SH-SY5Y (cell line): ENCODE results near the gene CACNA1I.

Source experiments
- GATA2 ChIP-seq: IDR thresholded peaks from 2 replicates; pipeline ENCODE4 v1.6.1; 2011; ENCODE audit warnings: mild to moderate bottlenecking, low read depth, low read length
- GATA3 ChIP-seq: IDR thresholded peaks from 2 replicates; pipeline ENCODE4 v1.6.1; 2011; ENCODE audit warnings: low read depth, mild to moderate bottlenecking, low read length, moderate library complexity

The CACNA1I gene

DNA sequence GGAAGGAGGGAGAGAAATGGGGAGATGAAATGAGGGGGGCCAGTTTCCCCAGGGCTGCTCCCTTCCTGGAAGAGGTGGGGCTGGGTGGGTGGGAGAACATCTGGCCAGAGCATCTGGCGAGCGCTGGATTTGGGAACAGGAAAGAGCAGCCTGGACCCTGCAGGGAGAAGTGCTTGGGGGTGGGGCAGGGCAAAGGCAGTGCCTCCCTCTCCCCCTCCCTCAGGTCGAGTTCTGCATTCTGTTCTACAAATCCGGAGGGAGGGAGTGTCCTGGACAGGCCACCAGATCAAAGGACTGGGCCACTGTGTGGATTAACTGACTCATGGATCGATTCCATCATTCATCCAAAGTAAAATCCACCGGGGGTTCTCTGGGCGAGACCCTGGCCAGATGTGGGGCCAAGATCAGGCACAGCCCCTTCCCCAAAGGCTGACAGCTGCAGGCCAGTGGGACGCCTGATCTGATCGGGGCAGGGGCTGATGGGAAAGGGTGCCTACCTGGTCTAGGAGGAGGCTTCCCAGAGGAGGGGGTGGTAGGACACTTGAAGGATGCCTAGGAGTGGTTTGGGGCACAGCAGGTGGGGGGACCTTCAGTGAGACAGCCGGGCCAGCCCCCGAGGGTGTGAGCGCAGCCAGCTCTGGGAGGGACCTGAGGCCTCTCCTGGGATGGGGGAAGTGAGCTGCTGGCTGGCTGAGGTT, 57.5 kb downstream of the CACNA1I start:
- no peak for TF ChIP-seq GATA2
- no peak for TF ChIP-seq GATA3

DNA sequence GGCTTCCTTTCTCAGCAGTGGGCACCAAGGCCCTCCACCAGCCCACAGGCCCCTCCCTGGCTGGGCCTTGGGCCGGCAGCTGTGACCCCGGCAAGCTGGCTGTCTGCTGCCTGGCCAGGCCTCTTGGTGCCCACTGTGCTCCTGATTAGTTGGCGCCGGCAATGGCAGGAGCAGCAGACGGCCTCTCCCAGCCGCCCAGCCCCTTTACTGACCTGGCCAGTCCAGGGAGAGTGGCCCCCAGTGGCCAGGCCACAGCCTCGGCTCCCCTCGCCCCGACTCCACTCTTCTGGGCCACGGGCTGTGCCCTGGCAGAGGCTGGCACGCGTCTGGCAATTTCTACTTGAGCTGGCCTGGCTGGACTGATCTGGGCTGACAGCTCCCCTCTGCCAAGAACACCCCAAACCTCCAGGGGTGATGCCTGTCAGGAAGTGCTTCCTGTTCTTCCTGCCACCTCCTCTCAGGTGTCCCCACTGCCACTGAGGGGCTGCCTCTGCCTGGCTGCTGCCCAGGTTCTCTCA, 58.1 kb downstream of the CACNA1I start:
- no peak for TF ChIP-seq GATA2

DNA sequence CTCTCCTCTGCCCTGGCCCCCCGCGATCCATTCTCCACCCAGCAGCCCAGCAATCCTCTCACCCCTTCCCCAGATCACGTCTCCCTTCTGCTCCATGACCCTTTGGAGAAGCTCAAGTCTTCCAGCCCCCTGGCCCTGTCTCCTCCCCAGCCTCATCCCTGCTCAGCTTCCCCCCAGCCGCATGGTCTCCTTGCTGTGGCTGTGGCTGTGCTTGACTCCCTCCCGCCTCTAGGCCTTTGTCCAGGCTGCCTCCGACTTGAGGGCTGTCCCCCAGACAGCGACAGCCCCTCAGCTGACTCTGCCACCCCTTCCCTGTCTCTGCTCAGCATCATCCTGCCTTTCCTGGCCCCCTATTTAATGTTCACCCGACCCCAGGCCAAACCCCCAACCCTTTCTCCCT, 59.3 kb downstream of the CACNA1I start:
- no peak for TF ChIP-seq GATA2

DNA sequence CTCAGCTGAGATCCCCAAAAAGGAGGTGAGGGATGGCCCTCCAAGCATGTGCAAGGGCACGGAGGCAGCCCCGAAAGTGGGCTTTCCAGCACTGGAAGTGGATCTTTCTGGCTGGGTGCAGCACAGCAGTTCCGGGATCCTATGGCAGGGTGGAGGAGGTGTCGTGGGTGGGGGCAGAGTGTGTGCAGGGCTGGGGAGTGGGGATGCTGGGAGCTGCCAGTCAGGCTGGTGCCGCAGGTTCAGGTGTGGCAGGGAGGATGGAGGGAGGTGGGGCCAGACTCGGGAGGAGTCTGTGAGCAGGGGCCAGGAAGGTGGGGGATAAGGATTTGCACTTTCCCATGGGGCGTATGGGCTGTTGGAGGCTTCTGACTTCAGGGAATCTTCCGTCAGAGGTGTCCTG, 60.2 kb downstream of the CACNA1I start:
- no peak for TF ChIP-seq GATA2
- no peak for TF ChIP-seq GATA3

DNA sequence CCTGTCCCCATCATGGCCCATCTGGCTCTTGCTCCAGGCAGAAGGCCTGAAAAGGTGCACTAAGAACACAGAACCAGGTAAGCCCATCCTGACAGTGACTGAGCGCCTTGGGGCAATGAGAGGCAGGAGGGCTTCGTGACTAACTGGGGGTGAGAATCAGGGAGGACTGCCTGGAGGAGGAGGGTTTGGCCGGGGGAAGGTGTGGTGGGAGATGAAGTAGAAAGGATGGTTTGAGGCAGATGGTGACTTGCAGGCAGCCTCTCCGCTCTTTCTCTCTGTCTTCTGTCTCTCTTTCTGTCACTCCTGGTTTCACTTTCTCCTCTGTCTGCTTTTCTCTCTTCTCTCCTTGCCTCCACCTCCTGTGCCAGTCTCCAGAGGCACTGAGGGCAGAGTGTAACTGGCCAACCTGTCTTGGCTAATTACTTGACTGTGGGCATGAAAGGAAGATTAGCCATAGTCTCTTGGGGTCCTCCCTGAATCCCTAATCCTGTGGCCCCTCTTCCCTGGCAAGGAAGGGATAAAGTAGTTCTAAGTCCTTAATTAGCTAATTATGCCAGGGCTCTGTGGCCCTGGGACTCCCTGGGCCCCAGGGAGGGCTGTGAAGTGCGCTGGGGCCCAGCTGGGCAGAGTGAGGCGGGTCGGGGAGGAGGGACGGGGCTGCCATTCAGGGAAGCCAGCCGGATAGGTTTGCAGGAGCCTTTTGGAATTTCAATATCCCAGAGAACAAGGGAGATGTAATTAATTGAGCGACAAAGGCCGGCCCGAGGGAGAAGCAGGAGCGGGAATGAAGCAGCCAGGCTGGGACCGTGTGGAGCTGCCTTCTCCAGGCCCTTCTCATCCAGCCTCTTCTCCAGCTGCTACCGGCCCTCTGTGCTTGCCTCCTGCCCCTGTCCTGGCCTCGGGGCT, 61.1 kb downstream of the CACNA1I start:
- TF ChIP-seq GATA3 (no peak), GATA2 (no peak)

DNA sequence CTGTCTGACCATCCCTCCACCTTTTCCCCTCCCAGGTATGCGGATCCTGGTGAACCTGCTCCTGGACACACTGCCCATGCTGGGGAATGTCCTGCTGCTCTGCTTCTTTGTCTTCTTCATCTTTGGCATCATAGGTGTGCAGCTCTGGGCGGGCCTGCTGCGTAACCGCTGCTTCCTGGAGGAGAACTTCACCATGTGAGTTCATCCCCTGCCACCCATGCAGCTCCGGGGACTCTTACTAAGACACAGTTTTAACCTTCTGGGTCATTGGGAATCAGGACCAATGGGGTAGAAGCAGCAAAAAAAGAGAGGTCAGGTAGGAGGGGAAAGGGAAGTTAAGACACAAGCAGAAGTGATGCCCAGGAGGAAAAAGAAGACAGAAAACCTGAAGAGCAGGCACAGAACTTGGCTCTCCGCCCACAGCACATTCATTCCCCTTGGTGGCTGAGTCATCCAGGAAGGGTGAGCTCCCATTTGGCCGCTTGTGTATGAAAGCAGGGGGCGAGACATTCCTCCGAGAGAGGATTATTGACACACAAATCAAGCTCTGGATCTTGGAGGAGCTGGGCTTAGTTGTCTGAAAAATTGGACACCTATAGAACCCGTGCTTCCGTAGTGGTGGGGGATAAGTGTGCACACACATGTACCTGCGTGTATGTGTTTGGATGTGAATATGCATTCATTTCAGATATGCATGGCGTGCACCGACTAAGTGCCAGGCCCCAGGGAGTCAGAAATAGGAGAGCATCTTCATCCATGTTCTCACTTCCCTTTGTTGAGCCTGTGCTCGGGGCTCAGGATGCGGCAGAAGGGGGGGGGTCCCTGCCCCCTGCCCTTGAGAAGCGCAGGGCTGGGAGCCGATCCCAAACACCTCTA, 64.2 kb downstream of the CACNA1I start:
- TF ChIP-seq GATA3 (no peak), GATA2 (no peak)

DNA sequence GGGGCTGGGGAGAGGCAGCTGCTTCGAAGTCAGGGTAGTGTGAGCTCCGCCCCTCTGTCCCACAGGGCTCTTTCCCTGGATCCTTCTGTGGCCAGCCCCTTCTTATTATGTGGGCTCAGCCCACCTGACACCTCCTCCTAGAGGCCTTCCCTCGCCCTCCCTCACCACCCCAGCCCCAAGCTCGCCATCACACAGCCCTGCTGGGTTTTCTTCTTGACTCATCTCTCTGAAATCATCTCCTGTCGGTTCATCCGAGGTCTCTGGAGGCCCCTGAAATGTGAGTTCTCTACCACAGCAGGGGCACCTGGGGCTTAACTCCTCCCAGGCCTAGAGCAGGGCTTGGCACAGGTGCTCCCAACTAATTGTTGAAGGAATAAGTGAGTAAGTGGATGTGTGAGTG, 65.2 kb downstream of the CACNA1I start:
- no peak for TF ChIP-seq GATA3
- no peak for TF ChIP-seq GATA2

DNA sequence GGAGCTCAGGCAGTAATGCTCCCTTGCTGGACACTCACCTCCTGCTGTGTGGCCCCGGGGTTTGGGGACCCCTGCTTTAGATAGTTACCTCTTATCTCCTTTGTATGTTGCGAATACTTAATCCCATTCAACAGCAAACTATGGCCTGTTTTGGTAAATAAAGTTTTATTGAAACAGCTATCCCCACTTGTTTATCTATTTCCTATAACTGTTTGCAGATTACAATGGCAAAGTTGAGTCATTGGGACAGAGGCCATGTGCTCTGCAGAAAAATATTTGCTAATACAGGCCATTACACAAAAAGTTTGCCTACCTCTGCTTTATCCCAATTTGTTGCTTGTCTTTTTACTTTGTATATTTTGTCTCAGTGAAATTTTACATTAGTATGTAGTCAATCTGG, 68.4 kb downstream of the CACNA1I start:
- TF ChIP-seq GATA3 (no peak), GATA2 (no peak)

DNA sequence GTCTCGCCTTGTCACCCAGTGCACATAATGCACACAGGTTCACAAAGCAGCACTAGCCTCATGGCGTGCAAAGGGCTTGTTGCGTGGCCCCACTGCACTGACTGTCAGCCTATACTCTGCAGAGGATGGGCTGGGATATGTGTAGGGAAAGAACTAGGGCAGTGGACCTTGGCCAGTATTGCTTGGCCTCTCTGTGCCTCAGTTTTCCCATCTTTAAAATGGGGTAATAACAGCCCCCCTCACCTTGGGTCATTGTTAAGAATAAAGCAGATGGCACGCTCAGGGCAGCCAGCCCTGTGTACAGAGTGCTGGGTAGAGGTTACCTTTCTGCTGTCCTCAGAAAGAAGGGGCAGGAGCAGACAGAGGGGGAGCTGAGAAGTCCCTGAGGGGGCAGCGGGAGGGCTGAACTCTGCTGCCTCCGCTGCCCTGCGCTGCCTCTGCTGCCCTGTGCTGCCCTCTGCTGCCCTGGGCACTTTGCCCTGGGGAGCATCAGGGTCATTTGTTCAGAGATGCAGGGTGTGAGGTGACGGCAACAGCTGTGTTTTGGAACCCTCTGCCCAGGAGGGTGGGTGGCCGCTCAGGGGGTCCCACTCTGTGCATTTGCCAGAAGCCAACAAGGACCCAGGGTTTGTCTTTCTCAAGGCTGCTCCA, 71.2 kb downstream of the CACNA1I start:
- no peak for TF ChIP-seq GATA3
- no peak for TF ChIP-seq GATA2

DNA sequence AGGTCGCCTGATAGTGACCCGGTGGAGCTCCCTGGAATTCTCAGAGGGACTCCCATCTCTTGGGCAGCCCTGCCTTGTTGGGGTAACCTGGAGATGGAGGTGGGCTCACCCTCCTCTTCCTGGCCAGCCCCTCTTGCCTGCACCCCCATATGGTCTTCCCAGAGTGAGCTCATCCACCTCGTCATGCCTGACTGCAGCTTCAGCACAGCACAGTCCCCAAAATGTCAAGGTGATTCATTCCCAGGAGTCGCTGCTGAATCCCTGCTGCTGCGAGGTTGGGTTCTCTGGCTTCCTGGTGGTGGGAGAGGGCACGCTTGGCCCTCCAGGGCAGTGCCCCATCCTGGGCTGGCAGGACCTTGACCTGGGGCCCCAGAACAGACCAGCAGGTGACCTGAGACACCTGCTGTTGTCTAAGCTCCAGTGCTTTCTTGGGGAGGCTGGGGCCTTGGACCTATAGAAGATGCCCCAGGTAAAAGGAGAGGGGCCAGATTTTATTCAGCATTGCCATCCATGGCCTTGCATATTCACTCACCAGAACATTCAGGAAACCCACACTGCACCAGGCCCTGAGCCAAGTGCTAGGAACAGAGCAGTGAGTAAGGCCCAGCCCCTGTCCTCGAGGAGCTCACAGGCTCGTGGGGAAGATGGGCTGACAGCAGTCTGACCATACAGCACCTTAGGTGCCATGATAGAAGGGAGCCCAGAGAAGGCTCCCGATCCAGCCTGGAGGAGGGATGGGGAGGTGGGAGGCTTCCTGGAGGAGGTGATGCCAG, 72.9 kb downstream of the CACNA1I start:
- TF ChIP-seq GATA2 (no peak), GATA3 (no peak)

DNA sequence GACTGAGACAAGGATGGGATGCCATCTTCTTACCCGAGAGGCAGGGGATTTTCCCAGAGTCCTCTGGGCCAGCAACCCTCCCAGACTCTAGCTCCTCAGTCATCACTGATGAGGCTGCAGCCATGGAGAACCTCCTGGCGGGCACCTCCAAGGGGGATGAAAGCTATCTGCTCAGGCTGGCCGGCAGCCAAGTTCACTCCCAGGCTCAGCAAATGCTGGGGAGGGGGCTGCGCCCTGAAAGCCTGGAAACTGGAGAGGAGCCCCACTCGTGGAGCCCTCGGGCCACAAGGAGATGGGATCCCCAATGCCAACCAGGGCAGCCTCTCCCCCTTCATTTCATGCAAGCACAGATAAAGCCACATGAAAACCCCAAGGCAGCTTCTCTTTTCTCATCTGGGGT, 75.0 kb downstream of the CACNA1I start:
- TF ChIP-seq GATA3 (no peak), GATA2 (no peak)

DNA sequence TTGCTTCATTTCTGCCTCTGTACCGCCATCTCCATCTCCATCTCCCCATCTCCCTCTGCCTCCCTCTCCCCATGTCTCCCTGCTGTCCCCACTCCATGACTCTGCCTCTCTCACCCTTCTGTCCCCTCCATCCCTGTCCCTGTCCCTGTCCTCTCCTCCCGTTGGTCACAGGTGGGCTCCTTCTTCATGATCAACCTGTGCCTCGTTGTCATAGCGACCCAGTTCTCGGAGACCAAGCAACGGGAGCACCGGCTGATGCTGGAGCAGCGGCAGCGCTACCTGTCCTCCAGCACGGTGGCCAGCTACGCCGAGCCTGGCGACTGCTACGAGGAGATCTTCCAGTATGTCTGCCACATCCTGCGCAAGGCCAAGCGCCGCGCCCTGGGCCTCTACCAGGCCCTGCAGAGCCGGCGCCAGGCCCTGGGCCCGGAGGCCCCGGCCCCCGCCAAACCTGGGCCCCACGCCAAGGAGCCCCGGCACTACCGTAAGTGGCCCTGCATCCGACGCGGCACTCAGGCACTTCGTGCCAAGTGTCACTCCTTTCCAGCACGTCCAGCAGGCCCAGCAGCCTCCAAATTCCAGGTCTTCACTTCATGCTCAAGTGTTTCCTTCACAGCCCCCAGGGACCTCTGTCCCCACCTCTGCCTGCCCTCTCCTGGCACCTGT, 76.0 kb downstream of the CACNA1I start:
- TF ChIP-seq GATA3 (no peak), GATA2 (no peak)
